Hepatocyte (in vitro differentiated cells): Measurements from ENCODE around the gene NR5A1. TPM values are rescaled to one million over a fixed set of nuclear protein-coding genes. Genes with fewer than 3 reads are reported as not detected.

Experiments
- DNase-seq: peaks from one replicate; pipeline ENCODE4 v3.0.0-alpha.2; 2016; ENCODE audit warnings: low spot score
- H2AFZ ChIP-seq: fragments of 200-600 bp; sonication (generic); 2 replicates; pipeline ENCODE4 v1.6.0; 2016; ENCODE audit warnings: antibody characterized with exemption, mild to moderate bottlenecking
- H3K27ac ChIP-seq: fragments of 200-600 bp; sonication (generic); 2 replicates; pipeline ENCODE4 v1.5.1; 2016; ENCODE audit warnings: mild to moderate bottlenecking
- H3K27me3 ChIP-seq: fragments of 200-600 bp; sonication (generic); 2 replicates; pipeline ENCODE4 v1.6.1; 2016
- H3K36me3 ChIP-seq: fragments of 200-600 bp; sonication (generic); replicated peaks from 2 replicates; pipeline ENCODE4 v1.5.1; 2016; ENCODE audit warnings: low read depth; ENCODE audit not compliant: insufficient read depth
- H3K4me1 ChIP-seq: fragments of 200-600 bp; sonication (generic); 2 replicates; pipeline ENCODE4 v1.5.1; 2016; ENCODE audit warnings: mild to moderate bottlenecking, moderate library complexity; ENCODE audit not compliant: insufficient read depth
- H3K4me2 ChIP-seq: fragments of 200-600 bp; sonication (generic); 2 replicates; pipeline ENCODE4 v1.6.0; 2016
- H3K4me3 ChIP-seq: fragments of 200-600 bp; sonication (generic); 2 replicates; pipeline ENCODE4 v1.5.1; 2016; ENCODE audit warnings: mild to moderate bottlenecking
- H3K79me2 ChIP-seq: fragments of 200-600 bp; sonication (generic); 2 replicates; pipeline ENCODE4 v1.6.0; 2017; ENCODE audit warnings: mild to moderate bottlenecking
- H3K9me2 ChIP-seq: fragments of 200-600 bp; sonication (generic); replicated peaks from 2 replicates; pipeline ENCODE4 v1.6.0; 2017; ENCODE audit warnings: mild to moderate bottlenecking; ENCODE audit not compliant: insufficient read depth
- H3K9me3 ChIP-seq: fragments of 200-600 bp; sonication (generic); 2 replicates; pipeline ENCODE4 v1.5.1; 2016; ENCODE audit warnings: low read depth, mild to moderate bottlenecking
- H4K20me1 ChIP-seq: fragments of 200-600 bp; sonication (generic); 2 replicates; pipeline ENCODE4 v1.6.0; 2016; ENCODE audit warnings: mild to moderate bottlenecking; ENCODE audit not compliant: insufficient read depth, poor library complexity, severe bottlenecking
- CTCF ChIP-seq: fragments of 200-600 bp; sonication (generic); IDR thresholded peaks from 2 replicates; pipeline ENCODE4 v1.5.1; 2016; ENCODE audit warnings: antibody characterized with exemption, mild to moderate bottlenecking; ENCODE audit not compliant: poor library complexity
- EZH2 ChIP-seq: fragments of 200-600 bp; sonication (generic); IDR thresholded peaks from 2 replicates; pipeline ENCODE4 v1.6.1; 2016; ENCODE audit warnings: antibody characterized with exemption, mild to moderate bottlenecking, borderline replicate concordance
- EZH2phosphoT487 ChIP-seq: fragments of 200-600 bp; sonication (generic); IDR thresholded peaks from one replicate; pipeline ENCODE4 v1.6.1; 2018; ENCODE audit warnings: antibody characterized with exemption, mild to moderate bottlenecking, low read depth, moderate library complexity; ENCODE audit not compliant: unreplicated experiment, severe bottlenecking
- WGBS: methylation state at CpG from one replicate; pipeline ENCODE4 v1.1.6; 2016; ENCODE audit warnings: low lambda C conversion rate; ENCODE audit errors: missing lambda C conversion rate; 5-methylcytosine and 5-hydroxymethylcytosine counted together
- polyA plus RNA-seq: library from polyadenylated mRNA; unstranded; fragments of >200 nt; fragmentation: Nextera tagmentation; extraction: Ambion mirVana; gene quantifications from 2 replicates; pipeline ENCODE4 v1.2.1, GENCODE V29; 2016
- total RNA-seq: library from RNA; depleted of rRNA; stranded (reverse); fragments of >200 nt; gene quantifications from 2 replicates; pipeline ENCODE4 v1.2.3, GENCODE V29; 2014

Gene NR5A1
- total and polyA plus RNA-seq, 2 experiments from 2014 or later, result 0.07 to 0.36 TPM

GRCh38 chr9:124492818-124493217 is 14.4 kb downstream of the NR5A1 start:
- Histone ChIP-seq H3K27ac (no peak overlapping the region), H3K27me3 (peaks cover 7% of the 10 kb centered on the region), H3K79me2 (no peaks in the 10 kb centered on the region), H3K9me2 (no peaks in the 10 kb centered on the region), H3K4me3 (no peak overlapping the region), H3K9me3 (no peaks in the 10 kb centered on the region), H3K4me1 (no peaks in the 10 kb centered on the region), H3K4me2 (no peak overlapping the region), H2AFZ (no peak overlapping the region), H3K36me3 (no peaks in the 10 kb centered on the region), H4K20me1 (no peaks in the 10 kb centered on the region)
- no peak for DNase-seq
- WGBS, result 82% methylated on average over 17 of the region's 19 CpGs
- TF ChIP-seq EZH2phosphoT487 (no peak), EZH2 (no peak), CTCF (no peak)

DNA sequence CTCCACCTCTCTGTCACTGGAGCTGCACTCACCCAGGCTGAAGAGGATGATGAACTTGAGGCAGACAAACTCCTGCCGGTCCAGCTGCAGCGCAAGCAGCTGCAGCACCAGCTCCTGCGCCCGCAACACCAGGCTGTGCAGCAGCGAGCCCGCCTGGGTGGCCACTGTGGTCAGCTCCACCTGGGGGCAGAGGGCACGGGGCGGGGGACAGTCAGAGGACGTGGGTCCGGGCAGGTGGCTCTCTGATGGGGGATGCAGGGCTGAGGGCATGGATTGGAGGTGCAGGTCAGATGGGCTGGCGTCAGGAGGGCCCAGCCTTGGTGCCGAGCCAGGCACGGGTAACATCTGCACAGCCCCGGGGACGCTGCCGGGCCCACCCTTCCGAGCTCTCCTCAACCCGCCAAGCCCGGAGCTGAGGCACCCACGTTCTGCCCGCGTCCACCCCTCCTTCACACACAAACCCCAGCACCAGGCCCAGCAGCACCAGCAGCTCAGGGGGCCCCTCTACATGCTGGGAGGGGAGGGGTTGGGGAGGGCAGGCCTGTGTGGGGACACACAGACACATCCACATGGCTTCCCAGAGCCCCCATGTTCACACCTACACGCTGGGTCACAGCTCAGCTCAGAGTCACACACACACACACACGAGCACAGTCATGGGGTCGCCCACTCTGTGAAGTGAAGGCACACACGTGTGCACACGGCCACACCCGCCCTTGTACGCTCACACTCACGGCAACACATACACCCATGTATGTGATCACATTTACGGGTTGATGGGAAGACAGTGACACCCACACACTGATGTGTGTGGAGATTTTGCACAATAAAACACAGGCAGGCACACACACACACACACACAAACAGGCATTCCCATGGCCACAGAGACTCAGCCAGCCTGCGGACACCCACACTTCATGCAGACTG is 15.9 kb downstream of the NR5A1 start:
- H4K20me1 ChIP-seq, result no peaks in the 10 kb centered on the region
- H3K4me1 ChIP-seq, result no peaks in the 10 kb centered on the region
- peaks cover 19% of the 10 kb centered on the region for H3K27me3 ChIP-seq
- WGBS, result 92% methylated on average over 29 of the region's 32 CpGs
- H3K79me2 ChIP-seq, result no peaks in the 10 kb centered on the region
- no peaks in the 10 kb centered on the region for H3K9me3 ChIP-seq
- no peak overlapping the region for H2AFZ ChIP-seq
- H3K27ac ChIP-seq, result no peak overlapping the region
- TF ChIP-seq EZH2, result no peak
- TF ChIP-seq EZH2phosphoT487, result no peak
- TF ChIP-seq CTCF, result no peak
- H3K4me3 ChIP-seq, result no peak overlapping the region
- H3K4me2 ChIP-seq, result no peak overlapping the region
- no peaks in the 10 kb centered on the region for H3K9me2 ChIP-seq
- no peak for DNase-seq
- no peaks in the 10 kb centered on the region for H3K36me3 ChIP-seq

DNA sequence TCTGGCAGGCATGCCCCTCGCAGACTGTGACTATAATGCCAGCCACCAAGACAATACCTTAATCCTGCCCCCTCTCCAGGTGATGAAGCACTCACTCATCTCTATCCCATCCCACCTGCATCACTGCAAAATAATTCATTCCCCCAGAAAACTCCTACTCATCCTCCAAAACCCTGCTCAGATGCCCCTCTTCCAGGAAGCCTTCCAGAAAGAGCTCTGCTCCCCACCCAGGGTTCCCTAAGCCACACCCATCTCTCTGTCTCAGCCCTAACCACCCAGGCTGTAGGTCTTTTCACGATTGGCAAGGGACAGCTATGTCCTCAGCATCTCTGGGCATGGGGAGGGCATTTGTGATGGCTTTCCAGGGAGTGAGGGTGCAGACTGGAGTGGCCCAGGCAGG is 17.2 kb downstream of the NR5A1 start:
- DNase-seq, result no peak
- H3K4me2 ChIP-seq, result no peak overlapping the region
- no peaks in the 10 kb centered on the region for H3K36me3 ChIP-seq
- H3K27me3 ChIP-seq, result peaks cover 19% of the 10 kb centered on the region
- no peaks in the 10 kb centered on the region for H3K9me2 ChIP-seq
- H3K27ac ChIP-seq, result no peak overlapping the region
- H3K4me1 ChIP-seq, result no peaks in the 10 kb centered on the region
- H3K79me2 ChIP-seq, result no peaks in the 10 kb centered on the region
- no peak overlapping the region for H3K4me3 ChIP-seq
- H4K20me1 ChIP-seq, result no peaks in the 10 kb centered on the region
- H2AFZ ChIP-seq, result no peak overlapping the region
- TF ChIP-seq CTCF, result no peak
- TF ChIP-seq EZH2, result no peak
- TF ChIP-seq EZH2phosphoT487, result no peak
- 78% methylated on average over 2 of the region's 2 CpGs for WGBS
- H3K9me3 ChIP-seq, result no peaks in the 10 kb centered on the region
